OCI-LY7 (cell line): ENCODE results near the gene CCL25. TPM values are rescaled to one million over a fixed set of nuclear protein-coding genes. Genes with fewer than 3 reads are reported as not detected.
"Not testable (repeated sequence)": the region's sequence is repeated elsewhere in the genome, so short reads cannot be mapped to it uniquely, and the experiment has no call there.

Experiments used
- BruUV-seq: library from RNA; stranded (reverse); fragments of 400-500 nt; replicated peaks from 2 replicates; lab custom pipeline; 2021; lab: Mats Ljungman, UMichigan
- CTCF ChIA-PET: fragments of 300-600 bp; sonication (Branson Sonifier 250); formaldehyde crosslinking; loops from one replicate; lab custom pipeline; 2022; ENCODE audit warnings: antibody characterized with exemption; ENCODE audit not compliant: unreplicated experiment; lab: Charles Lee
- POLR2A ChIA-PET: fragments of 300-600 bp; sonication (Branson Sonifier 250); formaldehyde crosslinking; loops from one replicate; lab custom pipeline; 2022; ENCODE audit warnings: antibody characterized with exemption; lab: Charles Lee
- DNase-seq: peaks from one replicate; pipeline ENCODE4 v3.0.0-alpha.2; 2015; ENCODE audit warnings: low spot score
- H2AFZ ChIP-seq: fragments of 200-600 bp; sonication (generic), shearing (Covaris generic); 2 replicates; pipeline ENCODE4 v1.6.1; 2014; ENCODE audit warnings: mild to moderate bottlenecking, antibody characterized with exemption, low read length, moderate library complexity
- H3K27ac ChIP-seq: fragments of 200-600 bp; sonication (generic); 2 replicates; pipeline ENCODE4 v1.5.1; 2014; ENCODE audit warnings: mixed run types, low read depth, mild to moderate bottlenecking, moderate library complexity, low read length, inconsistent platforms; ENCODE audit not compliant: poor library complexity, severe bottlenecking
- H3K36me3 ChIP-seq: fragments of 200-600 bp; sonication (generic); 2 replicates; pipeline ENCODE4 v1.6.1; 2014; ENCODE audit warnings: mild to moderate bottlenecking, antibody characterized with exemption, low read length, moderate library complexity, mixed read lengths; ENCODE audit not compliant: insufficient read depth
- H3K4me1 ChIP-seq: fragments of 200-600 bp; sonication (generic); 2 replicates; pipeline ENCODE4 v1.5.1; 2014; ENCODE audit warnings: mild to moderate bottlenecking, low read length; ENCODE audit not compliant: insufficient read depth, poor library complexity, severe bottlenecking
- H3K4me2 ChIP-seq: fragments of 200-600 bp; sonication (generic); 2 replicates; pipeline ENCODE4 v1.6.1; 2014; ENCODE audit warnings: mild to moderate bottlenecking, low read length
- H3K4me3 ChIP-seq: fragments of 200-600 bp; sonication (generic); 2 replicates; pipeline ENCODE4 v1.5.1; 2014; ENCODE audit warnings: mild to moderate bottlenecking, low read depth, low read length; ENCODE audit not compliant: poor library complexity, severe bottlenecking
- H3K79me2 ChIP-seq: fragments of 200-600 bp; sonication (generic); 2 replicates; pipeline ENCODE4 v1.6.1; 2016; ENCODE audit warnings: low read depth, mild to moderate bottlenecking, low read length, moderate library complexity, mixed read lengths; ENCODE audit not compliant: insufficient read depth
- H3K9me2 ChIP-seq: fragments of 200-600 bp; sonication (generic); 2 replicates; pipeline ENCODE4 v1.6.1; 2016; ENCODE audit warnings: mild to moderate bottlenecking, low read length, mixed read lengths; ENCODE audit not compliant: insufficient read depth
- H3K9me3 ChIP-seq: fragments of 200-600 bp; sonication (generic); 2 replicates; pipeline ENCODE4 v1.6.1; 2014; ENCODE audit warnings: mild to moderate bottlenecking, mixed run types, low read length, mixed read lengths
- H4K20me1 ChIP-seq: fragments of 200-600 bp; sonication (generic); 2 replicates; pipeline ENCODE4 v1.6.1; 2014; ENCODE audit warnings: mild to moderate bottlenecking, antibody characterized with exemption, low read length, moderate library complexity, mixed read lengths; ENCODE audit not compliant: insufficient read depth
- CTCF ChIP-seq: fragments of 200-600 bp; sonication (generic); conservative IDR thresholded peaks from 2 replicates; pipeline ENCODE4 v1.5.1; 2014; ENCODE audit warnings: mild to moderate bottlenecking, antibody characterized with exemption, low read length, moderate library complexity, mixed read lengths
- EZH2phosphoT487 ChIP-seq: fragments of 200-600 bp; sonication (generic); IDR thresholded peaks from 2 replicates; pipeline ENCODE4 v1.6.1; 2018; ENCODE audit warnings: low read depth, borderline replicate concordance, mild to moderate bottlenecking, mixed run types, antibody characterized with exemption, low read length, moderate library complexity, mixed read lengths
- intact Hi-C: fragments of 100-400 bp; cut with micrococcal nuclease; formaldehyde crosslinking; loops from one replicate; pipeline ENCODE4 v1.10.0; 2022; ENCODE audit not compliant: unreplicated experiment
- total RNA-seq, 2 experiments: library from RNA; depleted of rRNA in 1 of 2; stranded (reverse); fragments of >200 nt in 1 of 2; shearing (Covaris generic) in 1 of 2; gene quantifications; 2 replicates each; pipeline ENCODE4 v1.2.3, GENCODE V29; 2014 to 2022

CCL25 gene
- total RNA-seq, 2 experiments from 2014 or later, result 0.70 to 0.88 TPM

- H2AFZ ChIP-seq, result no peak overlapping the region
- CTCF ChIA-PET, result no interaction called here
- TF ChIP-seq EZH2phosphoT487 (no peak), CTCF (no peak)
Observed at GRCh38 chr19:8097198-8097597, 44.6 kb downstream of the CCL25 start.

GRCh38 chr19:8097681-8098567, 45.4 kb downstream of the CCL25 start:
- intact Hi-C loops, result loop anchor here (10.0 kb wide), 1 partner anchor 83 kb away; no protein-coding TSS in a partner anchor
- H2AFZ ChIP-seq, result no peak overlapping the region
- BruUV-seq, result no TSS peak
- no peak for DNase-seq
- no peak overlapping the region for H3K4me2 ChIP-seq
- no peaks in the 10 kb centered on the region for H3K36me3 ChIP-seq
- no peaks in the 10 kb centered on the region for H3K4me1 ChIP-seq
- no peaks in the 10 kb centered on the region for H4K20me1 ChIP-seq
- no peaks in the 10 kb centered on the region for H3K9me2 ChIP-seq
- no peaks in the 10 kb centered on the region for H3K79me2 ChIP-seq
- H3K27ac ChIP-seq, result no peak overlapping the region
- peaks cover 17% of the 10 kb centered on the region for H3K9me3 ChIP-seq
- ChIA-PET POLR2A (no interaction called here), CTCF (no interaction called here)
- no peak overlapping the region for H3K4me3 ChIP-seq
- TF ChIP-seq EZH2phosphoT487 (no peak), CTCF (no peak)

More at GRCh38 chr19:8097198-8097597, 44.6 kb downstream of the CCL25 start:
- no peaks in the 10 kb centered on the region for H3K4me1 ChIP-seq
- no peaks in the 10 kb centered on the region for H4K20me1 ChIP-seq
- H3K9me3 ChIP-seq, result peaks cover 17% of the 10 kb centered on the region
- H3K4me2 ChIP-seq, result no peak overlapping the region
- no peak for DNase-seq
- no peak overlapping the region for H3K27ac ChIP-seq
- intact Hi-C loops, result loop anchor here (10.0 kb wide), 1 partner anchor 82 kb away; no protein-coding TSS in a partner anchor
- no TSS peak for BruUV-seq
- no peaks in the 10 kb centered on the region for H3K9me2 ChIP-seq
- no peaks in the 10 kb centered on the region for H3K36me3 ChIP-seq
- H3K4me3 ChIP-seq, result no peak overlapping the region
- no peaks in the 10 kb centered on the region for H3K79me2 ChIP-seq
- POLR2A ChIA-PET, result no interaction called here

- ChIA-PET POLR2A (no interaction called here), CTCF (no interaction called here)
- no peak for TF ChIP-seq CTCF
- TF ChIP-seq EZH2phosphoT487, result no peak
Observed at GRCh38 chr19:8101311-8101710, 48.8 kb downstream of the CCL25 start.

GRCh38 chr19:8101910-8102309, 49.4 kb downstream of the CCL25 start:
- H3K4me2 ChIP-seq, H2AFZ ChIP-seq, H3K4me1 ChIP-seq, intact Hi-C loops, H3K27ac ChIP-seq, CTCF ChIA-PET, H3K9me3 ChIP-seq, DNase-seq, H4K20me1 ChIP-seq, H3K9me2 ChIP-seq, POLR2A ChIA-PET, H3K79me2 ChIP-seq, H3K36me3 ChIP-seq, BruUV-seq, H3K4me3 ChIP-seq: not testable (repeated sequence)

More at GRCh38 chr19:8101311-8101710, 48.8 kb downstream of the CCL25 start:
- Histone ChIP-seq H3K4me2 (no peak overlapping the region), H3K9me2 (no peaks in the 10 kb centered on the region), H4K20me1 (no peaks in the 10 kb centered on the region), H3K4me3 (no peak overlapping the region), H2AFZ (no peak overlapping the region), H3K36me3 (no peaks in the 10 kb centered on the region), H3K27ac (no peak overlapping the region), H3K9me3 (peaks cover 5% of the 10 kb centered on the region; the same call in 1 of the 2 replicates), H3K4me1 (no peaks in the 10 kb centered on the region), H3K79me2 (no peaks in the 10 kb centered on the region)
- intact Hi-C loops, result no loop called here
- BruUV-seq, result no TSS peak
- DNase-seq, result no peak
